Endometrial microvascular endothelial cells (primary cell): Measurements from ENCODE around the gene SLC35A3. TPM values are rescaled to one million over a fixed set of nuclear protein-coding genes. Genes with fewer than 3 reads are reported as not detected.

Source experiments
- in situ Hi-C: cut with HindIII; loops from 2 replicates; pipeline ENCODE4 v1.10.0; 2017; ENCODE audit warnings: low sequenced_read_pairs, low pct_unique_long_range_greater_than_20kb; ENCODE audit errors: inconsistent ontology term
- total RNA-seq: library from RNA; depleted of rRNA; stranded (reverse); fragments of >200 nt; gene quantifications from one replicate; pipeline ENCODE4 v1.2.3, GENCODE V29; 2015; ENCODE audit errors: inconsistent ontology term

Gene SLC35A3
- total RNA-seq, 1 donor from 2014 or later = 20.5 TPM

- in situ Hi-C loops = no loop called here
Measured at GRCh38 chr1:100065183-100065968, 95.6 kb downstream of the SLC35A3 start.

- in situ Hi-C loops = no loop called here
Measured at GRCh38 chr1:100065969-100066227, 96.1 kb downstream of the SLC35A3 start.

GRCh38 chr1:100070201-100070939 lies 100.6 kb downstream of the SLC35A3 start:
- in situ Hi-C loops = no loop called here

DNA sequence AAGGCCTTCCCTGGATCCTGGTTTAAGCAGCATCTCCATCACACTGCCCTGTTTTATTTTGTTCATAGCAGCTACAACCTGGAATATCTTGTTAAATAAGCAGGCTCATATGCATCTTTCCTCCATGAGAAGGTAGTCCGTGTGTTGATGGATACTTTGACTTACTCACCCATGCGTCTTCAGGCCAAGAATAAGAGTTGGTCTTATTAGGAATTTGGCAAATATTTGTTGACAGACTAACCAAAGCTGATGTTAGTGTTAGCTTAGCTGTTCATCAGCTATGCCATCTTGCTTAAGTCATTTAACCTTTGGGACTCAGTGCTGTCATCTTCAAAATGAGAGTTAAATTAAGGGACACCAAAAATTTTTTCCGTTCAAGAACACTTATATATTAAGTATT lies 103.7 kb downstream of the SLC35A3 start:
- in situ Hi-C loops = no loop called here

- in situ Hi-C loops = no loop called here
Measured at GRCh38 chr1:100074604-100075395, 105.0 kb downstream of the SLC35A3 start.

- in situ Hi-C loops = no loop called here
Measured at GRCh38 chr1:100075773-100076172, 106.0 kb downstream of the SLC35A3 start.

- in situ Hi-C loops = no loop called here
Measured at GRCh38 chr1:100076319-100076718, 106.5 kb downstream of the SLC35A3 start.

- in situ Hi-C loops = no loop called here
Measured at GRCh38 chr1:100076744-100077143, 106.9 kb downstream of the SLC35A3 start.

- in situ Hi-C loops = no loop called here
Measured at GRCh38 chr1:100077531-100077930, 107.7 kb downstream of the SLC35A3 start.

- in situ Hi-C loops = no loop called here
Measured at GRCh38 chr1:100080331-100080730, 110.5 kb downstream of the SLC35A3 start.

Other genes with a start within 250 kb of the SLC35A3 start
- 0.65 TPM for gene FRRS1, start 203.4 kb upstream of the SLC35A3 start, total RNA-seq
- 10.8 TPM for gene AGL, start 119.6 kb upstream of the SLC35A3 start, total RNA-seq
- 4.8 TPM for gene SASS6, start 162.9 kb downstream of the SLC35A3 start, total RNA-seq
- gene TRMT13, start 163.2 kb downstream of the SLC35A3 start, total RNA-seq = 13.3 TPM
- gene LRRC39, start 208.3 kb downstream of the SLC35A3 start, total RNA-seq = not detected